HUDEP-2 (cell line): ENCODE measurements around the gene PPA1.
"Not testable (repeated sequence)": the region's sequence is repeated elsewhere in the genome, so short reads cannot be mapped to it uniquely, and the experiment has no call there.

Source experiments
- DNase-seq, 76 experiments: peaks; one replicate each; lab custom pipeline; 2025; ENCODE audit not compliant: unreplicated experiment in 76 of 76; lab: John Stamatoyannopoulos, UW

PPA1 gene

GRCh38 chr10:70175516-70175915 is 57.7 kb downstream of the PPA1 start:
- no peak for DNase-seq

GRCh38 chr10:70174058-70174741 is 59.0 kb downstream of the PPA1 start:
- no peak for DNase-seq

- peak in 12 of 76 experiments; percentile 10 to 56 (median 42) for DNase-seq
Observed at GRCh38 chr10:70169649-70170364, 63.4 kb downstream of the PPA1 start.

- peak in 1 of 76 experiments; percentile 2 for DNase-seq
Observed at GRCh38 chr10:70169011-70169410, 64.2 kb downstream of the PPA1 start.

GRCh38 chr10:70167246-70167645 is 66.0 kb downstream of the PPA1 start:
- DNase-seq: no peak

- DNase-seq: no peak
Observed at GRCh38 chr10:70166394-70166793, 66.8 kb downstream of the PPA1 start.

- DNase-seq: no peak
Observed at GRCh38 chr10:70164163-70164562, 69.1 kb downstream of the PPA1 start.

- DNase-seq: no peak
Observed at GRCh38 chr10:70163448-70163847, 69.8 kb downstream of the PPA1 start.

- DNase-seq: no peak
Observed at GRCh38 chr10:70162892-70163201, 70.4 kb downstream of the PPA1 start.

GRCh38 chr10:70162151-70162891 is 70.9 kb downstream of the PPA1 start:
- no peak for DNase-seq

- DNase-seq: no peak
Observed at GRCh38 chr10:70160798-70161197, 72.4 kb downstream of the PPA1 start.

- DNase-seq: not testable (repeated sequence)
Observed at GRCh38 chr10:70159366-70159765, 73.9 kb downstream of the PPA1 start.

- DNase-seq: no peak
Observed at GRCh38 chr10:70158113-70158512, 75.1 kb downstream of the PPA1 start.

- DNase-seq: no peak
Observed at GRCh38 chr10:70155255-70155838, 77.9 kb downstream of the PPA1 start.
